HG03060 (cell line): Measurements from ENCODE around the gene MGMT.

Experiments used
- ATAC-seq: cut with Tn5 transposase; IDR thresholded peaks from one replicate; pipeline ENCODE4 v1.9.1; 2021; ENCODE audit warnings: low read depth, moderate number of reproducible peaks; ENCODE audit not compliant: unreplicated experiment

MGMT gene

GRCh38 chr10:129779126-129780111 is 312.4 kb downstream of the MGMT start:
- no peak for ATAC-seq

- ATAC-seq: no peak
These were observed 313.2 kb downstream of the MGMT start for GRCh38 chr10:129780198-129780597.

DNA sequence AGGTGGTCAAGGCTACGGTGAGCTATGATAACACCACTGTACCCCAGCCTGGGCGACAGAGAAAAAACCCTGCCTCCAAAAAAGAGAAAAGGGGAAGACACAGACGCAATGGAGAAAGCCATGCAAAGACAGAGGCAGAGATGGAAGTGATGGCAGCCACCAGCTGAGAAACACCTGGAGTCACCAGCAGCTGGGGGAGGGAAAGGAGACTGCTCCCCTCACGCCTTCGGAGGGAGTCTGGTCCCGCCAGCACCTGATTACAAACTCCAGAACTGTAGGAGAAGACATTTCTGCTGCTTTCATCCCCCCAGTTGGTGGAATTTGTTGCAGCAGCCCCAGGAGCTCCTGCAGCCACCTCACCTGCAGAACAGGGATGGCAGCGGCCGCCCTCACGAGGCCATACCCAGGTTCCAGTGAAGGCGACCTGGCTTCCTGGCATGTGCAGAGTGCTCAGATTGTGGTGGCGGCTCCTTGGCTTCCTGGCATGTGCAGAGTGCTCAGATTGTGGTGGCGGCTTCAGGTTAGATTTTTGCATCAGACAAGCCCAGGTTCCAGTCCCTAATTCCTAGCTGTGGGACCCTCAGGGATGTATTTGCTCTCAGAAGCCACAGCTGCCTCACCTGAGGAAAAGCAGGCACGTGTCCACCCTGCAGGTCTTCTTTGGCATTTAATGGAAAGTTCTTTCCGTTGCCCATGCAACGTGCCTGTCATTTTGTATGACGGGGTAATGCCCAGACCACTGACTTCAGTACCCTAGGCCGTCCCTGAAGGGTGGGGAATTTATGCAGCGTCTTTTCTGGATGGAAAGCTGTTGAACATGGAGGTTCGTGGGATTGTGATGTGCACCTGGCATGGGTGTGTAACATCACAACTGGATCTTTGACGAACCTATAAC is 314.1 kb downstream of the MGMT start:
- ATAC-seq: no peak

GRCh38 chr10:129784291-129784690 is 317.2 kb downstream of the MGMT start:
- no peak for ATAC-seq

GRCh38 chr10:129784891-129785290 is 317.9 kb downstream of the MGMT start:
- no peak for ATAC-seq

DNA sequence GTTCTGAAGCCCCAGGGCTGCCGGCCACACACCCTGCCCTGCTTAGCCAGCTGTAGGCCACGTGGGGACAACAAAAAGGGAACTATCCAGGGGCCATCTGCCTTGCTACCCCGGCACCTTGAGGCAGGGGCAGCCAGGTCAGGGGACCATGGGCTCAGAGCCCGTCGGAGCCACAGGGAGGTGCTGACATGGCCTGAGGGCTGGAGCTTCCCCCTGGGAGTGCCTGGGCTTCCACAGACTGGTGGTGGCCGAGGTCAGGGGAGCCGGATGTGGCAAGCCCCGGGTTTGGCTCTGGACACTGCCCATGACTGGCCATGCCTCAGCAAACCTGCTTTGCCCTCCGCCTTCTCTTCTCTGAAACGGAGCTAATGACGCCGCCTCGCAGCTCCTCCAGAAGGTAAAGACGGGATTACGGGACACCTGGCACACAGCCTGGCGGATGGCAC is 318.5 kb downstream of the MGMT start:
- no peak for ATAC-seq

GRCh38 chr10:129786216-129786615 is 319.2 kb downstream of the MGMT start:
- ATAC-seq: no peak

DNA sequence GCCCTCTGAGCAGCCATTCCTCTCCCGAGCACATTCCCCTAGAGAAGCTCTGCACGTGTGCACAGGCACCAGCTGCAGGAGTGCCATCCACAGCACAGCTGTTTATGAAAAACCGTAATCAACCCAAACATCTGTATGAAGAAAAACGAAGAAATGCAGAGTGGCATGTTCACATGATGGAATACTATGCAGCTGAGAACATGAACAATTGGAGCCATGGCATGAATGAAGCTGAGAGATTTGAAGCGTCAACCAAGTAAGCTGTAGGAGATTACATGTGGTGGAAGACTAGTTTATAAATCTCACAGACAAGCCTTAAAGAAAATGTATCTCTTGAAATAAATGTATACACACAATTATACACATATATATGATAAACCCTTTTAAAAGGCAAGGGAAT is 320.5 kb downstream of the MGMT start:
- no peak for ATAC-seq

GRCh38 chr10:129788215-129788614 is 321.2 kb downstream of the MGMT start:
- ATAC-seq: no peak

- ATAC-seq: no peak
These were observed 323.8 kb downstream of the MGMT start for GRCh38 chr10:129790715-129791446.

DNA sequence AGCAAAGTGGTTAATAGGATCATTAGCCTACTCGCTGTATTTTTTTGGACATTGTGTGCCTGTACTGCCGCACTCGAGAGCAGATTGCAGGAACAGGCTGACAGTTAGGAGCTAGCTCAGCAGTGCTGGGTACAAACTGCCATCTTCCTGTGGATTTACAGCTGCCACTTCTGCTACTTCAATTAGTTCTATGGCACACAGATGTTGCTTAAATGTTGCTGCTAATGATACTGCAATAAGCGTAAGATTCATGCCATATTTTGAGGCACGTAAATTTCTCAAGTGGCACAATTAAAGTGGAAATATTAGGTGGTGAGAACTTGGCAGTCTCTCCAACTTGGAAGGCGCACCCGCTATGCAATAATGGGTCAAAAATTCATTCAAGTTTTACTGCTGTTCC is 325.1 kb downstream of the MGMT start:
- no peak for ATAC-seq

DNA sequence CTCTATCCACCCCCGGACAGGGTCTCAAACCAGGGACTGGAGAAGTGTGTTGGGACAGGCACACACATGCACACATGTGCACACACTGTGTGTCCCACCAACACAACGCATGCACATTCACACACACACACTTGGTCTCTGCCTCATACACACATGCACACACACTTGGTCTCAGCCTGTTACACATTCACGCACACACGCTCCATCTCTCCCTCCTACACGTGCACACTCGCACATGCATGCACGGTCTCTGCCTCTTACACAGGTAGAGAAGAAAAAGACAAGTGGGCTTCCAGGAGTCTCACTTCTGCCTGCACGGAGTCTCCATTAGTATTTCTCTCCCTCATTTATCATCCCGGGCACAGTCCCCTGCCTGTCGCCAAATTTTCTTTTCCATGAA is 325.8 kb downstream of the MGMT start:
- no peak for ATAC-seq

- ATAC-seq: no peak
These were observed 326.4 kb downstream of the MGMT start for GRCh38 chr10:129793479-129793878.

- ATAC-seq: no peak
These were observed 327.0 kb downstream of the MGMT start for GRCh38 chr10:129793996-129794395.

GRCh38 chr10:129796710-129797420 is 329.8 kb downstream of the MGMT start:
- no peak for ATAC-seq

- ATAC-seq: no peak
These were observed 332.9 kb downstream of the MGMT start for GRCh38 chr10:129799942-129800341.

DNA sequence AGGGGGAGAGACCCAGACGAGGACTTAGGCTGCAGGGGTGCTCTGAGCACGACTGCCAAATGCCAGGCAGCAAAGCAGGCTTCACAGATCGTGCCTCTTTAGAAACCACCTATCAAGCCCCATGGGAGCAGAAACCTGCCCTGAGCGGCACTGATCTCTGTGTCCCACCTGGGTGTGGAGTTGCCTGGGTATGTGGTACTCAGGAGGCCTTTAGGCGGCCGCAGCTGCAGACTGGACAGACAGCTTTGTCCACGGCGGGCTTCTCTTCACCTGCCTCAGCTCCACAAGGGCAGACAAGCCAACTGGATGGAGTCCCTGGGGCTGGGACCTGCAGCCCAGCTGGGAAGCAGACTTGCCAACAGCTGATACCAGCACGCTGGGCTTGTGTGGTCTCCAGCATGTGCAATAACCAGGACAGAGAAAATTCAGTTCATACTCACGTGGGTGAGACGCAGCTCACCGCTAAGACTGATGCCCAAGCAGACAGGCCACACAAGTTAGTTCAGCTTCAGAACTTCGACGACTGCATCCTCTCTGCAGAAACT is 333.8 kb downstream of the MGMT start:
- ATAC-seq: no peak

- ATAC-seq: no peak
These were observed 340.2 kb downstream of the MGMT start for GRCh38 chr10:129807211-129807610.

DNA sequence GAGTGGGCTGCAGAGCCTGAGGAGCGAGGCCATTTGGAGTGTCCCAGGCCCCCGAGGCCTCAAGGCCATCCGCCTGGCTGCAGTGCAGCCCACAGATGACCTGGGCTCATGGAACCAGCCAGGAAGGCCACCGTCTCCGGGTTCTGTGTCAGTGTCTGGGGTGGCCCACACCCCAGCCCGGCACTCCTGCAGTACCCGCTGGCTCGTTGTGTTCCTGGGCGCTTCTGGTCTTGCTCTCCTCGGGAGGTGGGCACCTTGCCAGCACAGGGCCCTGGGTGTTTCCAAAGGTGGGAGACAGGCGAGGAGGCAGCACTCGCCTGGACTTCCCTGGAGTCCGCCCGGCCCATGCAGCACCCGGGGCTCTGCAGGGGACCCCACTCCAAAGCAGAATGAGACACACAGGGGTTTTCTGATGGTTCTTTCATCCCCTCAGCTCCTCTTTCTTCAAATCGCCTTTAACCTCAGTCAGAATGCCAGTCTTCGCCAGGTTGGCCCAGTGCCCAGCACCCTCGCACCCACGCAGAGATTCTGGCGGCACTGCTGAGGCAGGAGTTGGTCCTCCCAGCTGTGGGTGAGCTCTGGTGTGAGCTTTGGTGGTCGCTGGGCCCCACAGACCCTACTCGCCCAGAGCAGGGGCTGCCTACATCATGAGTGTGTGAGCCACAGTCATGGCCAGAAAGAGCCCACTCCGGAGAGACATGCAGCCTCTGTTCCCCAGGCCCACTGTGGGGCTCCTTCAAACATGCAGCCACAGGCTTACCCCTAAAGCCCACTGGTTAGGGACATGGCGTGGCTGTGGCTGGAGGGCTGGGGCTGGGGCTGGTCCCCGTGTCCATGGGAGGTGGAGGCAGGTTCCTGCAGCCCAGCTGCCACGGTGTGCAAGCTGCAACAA is 341.3 kb downstream of the MGMT start:
- ATAC-seq: no peak
